HCT116 (cell line): ENCODE measurements around the gene COL23A1.
"Not testable (repeated sequence)": the region's sequence is repeated elsewhere in the genome, so short reads cannot be mapped to it uniquely, and the experiment has no call there.

Experiments used
- CBX3 ChIP-seq: IDR thresholded peaks from 2 replicates; pipeline ENCODE4 v1.6.1; 2012; ENCODE audit warnings: low read depth
- CTCF ChIP-seq, 3 experiments: fragments of 200-600 bp in 1 of 3; sonication (generic) in 1 of 3; IDR thresholded peaks in 2 of 3; conservative IDR thresholded peaks in 1 of 3; 2 replicates each; pipeline ENCODE4 v1.5.1; 2012 to 2017; ENCODE audit warnings: low read depth in 2 of 3, low read length in 2 of 3, antibody characterized with exemption in 1 of 3, borderline replicate concordance in 1 of 3, control low read depth in 1 of 3, mild to moderate bottlenecking in 1 of 3, mixed read lengths in 1 of 3, mixed run types in 1 of 3, moderate library complexity in 1 of 3; ENCODE audit not compliant: insufficient read depth in 1 of 3
- JUND ChIP-seq: IDR thresholded peaks from 2 replicates; pipeline ENCODE4 v1.6.1; 2012
- POLR2A ChIP-seq: IDR thresholded peaks from 2 replicates; pipeline ENCODE4 v1.7.0; 2011; ENCODE audit warnings: borderline replicate concordance; ENCODE audit not compliant: insufficient read depth, insufficient read length; ENCODE audit errors: extremely low read depth
- POLR2AphosphoS5 ChIP-seq: IDR thresholded peaks from 2 replicates; pipeline ENCODE4 v1.6.1; 2011; ENCODE audit warnings: mild to moderate bottlenecking, low read depth, low read length, moderate library complexity
- RAD21 ChIP-seq: IDR thresholded peaks from 2 replicates; pipeline ENCODE4 v1.6.1; 2012; ENCODE audit warnings: low read depth, mild to moderate bottlenecking

GRCh38 chr5:178317727-178318126, 272.5 kb downstream of the COL23A1 start:
- not testable (repeated sequence) for TF ChIP-seq POLR2AphosphoS5; RAD21; POLR2A; CBX3; JUND; CTCF (IDR thresholded peaks at IDR 0.05 in 2 of 3, conservative IDR thresholded peaks at IDR 0.05 in 1 of 3; ENCODE audit: borderline replicate concordance in 1 of 3, insufficient read depth in 1 of 3, low read depth in 2 of 3, low read length in 2 of 3)
